NB4 (cell line): ENCODE measurements around the gene LTBP1.

Source experiments
- CTCF ChIP-seq: IDR thresholded peaks from one replicate; pipeline ENCODE4 v1.5.1; 2012; ENCODE audit warnings: low read depth, low read length
- MAX ChIP-seq: IDR thresholded peaks from 2 replicates; pipeline ENCODE4 v1.6.1; 2011; ENCODE audit warnings: low read depth, low read length
- POLR2A ChIP-seq: IDR thresholded peaks from 2 replicates; pipeline ENCODE4 v1.6.1; 2011; ENCODE audit warnings: mild to moderate bottlenecking; ENCODE audit not compliant: insufficient read length; ENCODE audit errors: extremely low read depth

- no peak for TF ChIP-seq CTCF
- no peak for TF ChIP-seq MAX
- no peak for TF ChIP-seq POLR2A
These were observed 434.6 kb downstream of the LTBP1 start for GRCh38 chr2:33381301-33381858.
